Caco-2 (cell line): ENCODE measurements around the gene ZFP36L2. TPM values are rescaled to one million over a fixed set of nuclear protein-coding genes. Genes with fewer than 3 reads are reported as not detected.

Experiments
- BruUV-seq: library from RNA; stranded (reverse); fragments of 400-500 nt; replicated peaks from 2 replicates; lab custom pipeline; 2021; lab: Mats Ljungman, UMichigan
- CTCF ChIA-PET: fragments of 300-600 bp; sonication (Branson Sonifier 250); formaldehyde crosslinking; loops from one replicate; lab custom pipeline; 2022; ENCODE audit warnings: antibody characterized with exemption; lab: Charles Lee
- POLR2A ChIA-PET: fragments of 300-600 bp; sonication (Branson Sonifier 250); formaldehyde crosslinking; loops from one replicate; lab custom pipeline; 2022; ENCODE audit warnings: antibody characterized with exemption; lab: Charles Lee
- DNase-seq, 2 experiments: peaks; one replicate each; pipeline versions ENCODE4 v3.0.0 to v3.0.0-alpha.2; 2020 to 2022
- H3K27me3 ChIP-seq: replicated peaks from 2 replicates; pipeline ENCODE4 v1.6.0; 2011; ENCODE audit warnings: low read length; ENCODE audit not compliant: control insufficient read depth, insufficient read depth
- H3K36me3 ChIP-seq: 2 replicates; pipeline ENCODE4 v1.5.1; 2011; ENCODE audit warnings: low read length; ENCODE audit not compliant: control insufficient read depth, insufficient read depth
- H3K4me1 ChIP-seq: fragments of 250-450 bp; sonication (Bioruptor Pico); 2 replicates; pipeline ENCODE4 v1.5.1; 2020; ENCODE audit warnings: mild to moderate bottlenecking
- H3K4me3 ChIP-seq: 2 replicates; pipeline ENCODE4 v1.5.1; 2011; ENCODE audit warnings: low read depth, mild to moderate bottlenecking, control low read depth, low read length
- H3K9me3 ChIP-seq: fragments of 250-450 bp; sonication (Bioruptor Pico); 2 replicates; pipeline ENCODE4 v1.5.1; 2020; ENCODE audit warnings: mild to moderate bottlenecking, moderate library complexity
- H3K27ac Mint-ChIP-seq: one replicate; pipeline ENCODE4 v1.8.0; 2022; ENCODE audit warnings: mixed read lengths; ENCODE audit not compliant: unreplicated experiment
- H3K27me3 Mint-ChIP-seq: one replicate; pipeline ENCODE4 v1.8.0; 2022; ENCODE audit warnings: mixed read lengths; ENCODE audit not compliant: insufficient read depth, unreplicated experiment
- H3K36me3 Mint-ChIP-seq: one replicate; pipeline ENCODE4 v1.8.0; 2022; ENCODE audit warnings: mild to moderate bottlenecking, mixed read lengths; ENCODE audit not compliant: insufficient read depth, unreplicated experiment
- H3K4me1 Mint-ChIP-seq: one replicate; pipeline ENCODE4 v1.8.0; 2022; ENCODE audit warnings: low read depth, mixed read lengths; ENCODE audit not compliant: unreplicated experiment
- H3K4me3 Mint-ChIP-seq: one replicate; pipeline ENCODE4 v1.8.0; 2022; ENCODE audit warnings: mild to moderate bottlenecking, moderate library complexity, mixed read lengths; ENCODE audit not compliant: unreplicated experiment
- H3K9me3 Mint-ChIP-seq: one replicate; pipeline ENCODE4 v1.8.0; 2022; ENCODE audit warnings: mixed read lengths; ENCODE audit not compliant: unreplicated experiment
- intact Hi-C: fragments of 100-400 bp; cut with micrococcal nuclease; formaldehyde crosslinking; loops from one replicate; pipeline ENCODE4 v1.10.0; 2022; ENCODE audit not compliant: unreplicated experiment
- total RNA-seq: library from RNA; stranded (reverse); gene quantifications from 2 replicates; pipeline ENCODE4 v1.2.3, GENCODE V29; 2022
- TF ChIP-seq, protein P1 (sequence below), 2 experiments: fragments of 200-600 bp in 1 of 2; IDR thresholded peaks; 1 replicate in 1 of 2; 2 replicates in 1 of 2; pipeline versions ENCODE4 v1.5.1 to v1.8.0; 2011 to 2022; ENCODE audit warnings: antibody characterized with exemption in 1 of 2, control low read depth in 1 of 2, inconsistent platforms in 1 of 2, low read depth in 1 of 2, low read length in 1 of 2, mild to moderate bottlenecking in 1 of 2, moderate library complexity in 1 of 2; ENCODE audit not compliant: insufficient read depth in 1 of 2, severe bottlenecking in 1 of 2, unreplicated experiment in 1 of 2

Gene ZFP36L2
- total RNA-seq, 1 experiment from 2014 or later, result 225 TPM

DNA sequence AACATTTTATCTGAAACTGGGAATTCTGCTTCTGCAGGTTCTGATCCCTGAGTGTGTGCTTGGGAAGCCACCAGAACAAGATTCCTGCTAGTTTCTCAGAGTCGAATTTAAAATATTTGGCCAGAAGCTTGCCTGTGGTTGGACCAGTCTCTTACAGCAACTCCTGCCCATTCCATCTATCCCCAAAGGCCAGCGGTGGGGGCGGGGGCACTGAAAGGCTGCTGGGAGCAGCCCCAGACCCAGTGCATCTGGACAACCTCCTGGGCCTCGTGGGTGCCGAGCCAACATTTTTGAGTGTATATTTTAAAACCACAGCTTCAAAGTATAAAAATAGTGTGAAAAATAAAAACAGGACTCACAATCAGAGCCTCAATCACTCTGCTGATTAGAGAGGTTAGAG, 38.6 kb upstream of the ZFP36L2 start:
- intact Hi-C loops, result no loop called here
- no peaks in the 10 kb centered on the region; the same call in 1 of the 2 replicates for H3K4me1 ChIP-seq
- BruUV-seq, result no TSS peak
- no peaks in the 10 kb centered on the region for H3K27me3 ChIP-seq
- H3K27me3 Mint-ChIP-seq, result no peaks in the 10 kb centered on the region
- peaks cover 13% of the 10 kb centered on the region for H3K4me1 Mint-ChIP-seq
- ChIA-PET CTCF (no interaction called here), POLR2A (no interaction called here)
- DNase-seq, result no peak
- 0 out of 2 replicates have a peak, but pooled peaks cover 2% of the 10 kb centered on the region for H3K36me3 ChIP-seq
- no peaks in the 10 kb centered on the region for H3K9me3 Mint-ChIP-seq
- H3K4me3 Mint-ChIP-seq, result no peak overlapping the region
- peaks cover 4% of the 10 kb centered on the region for H3K36me3 Mint-ChIP-seq
- TF ChIP-seq, protein P1, sequence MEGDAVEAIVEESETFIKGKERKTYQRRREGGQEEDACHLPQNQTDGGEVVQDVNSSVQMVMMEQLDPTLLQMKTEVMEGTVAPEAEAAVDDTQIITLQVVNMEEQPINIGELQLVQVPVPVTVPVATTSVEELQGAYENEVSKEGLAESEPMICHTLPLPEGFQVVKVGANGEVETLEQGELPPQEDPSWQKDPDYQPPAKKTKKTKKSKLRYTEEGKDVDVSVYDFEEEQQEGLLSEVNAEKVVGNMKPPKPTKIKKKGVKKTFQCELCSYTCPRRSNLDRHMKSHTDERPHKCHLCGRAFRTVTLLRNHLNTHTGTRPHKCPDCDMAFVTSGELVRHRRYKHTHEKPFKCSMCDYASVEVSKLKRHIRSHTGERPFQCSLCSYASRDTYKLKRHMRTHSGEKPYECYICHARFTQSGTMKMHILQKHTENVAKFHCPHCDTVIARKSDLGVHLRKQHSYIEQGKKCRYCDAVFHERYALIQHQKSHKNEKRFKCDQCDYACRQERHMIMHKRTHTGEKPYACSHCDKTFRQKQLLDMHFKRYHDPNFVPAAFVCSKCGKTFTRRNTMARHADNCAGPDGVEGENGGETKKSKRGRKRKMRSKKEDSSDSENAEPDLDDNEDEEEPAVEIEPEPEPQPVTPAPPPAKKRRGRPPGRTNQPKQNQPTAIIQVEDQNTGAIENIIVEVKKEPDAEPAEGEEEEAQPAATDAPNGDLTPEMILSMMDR (IDR thresholded peaks at IDR 0.05; ENCODE audit: insufficient read depth in 1 of 2, low read depth in 1 of 2, low read length in 1 of 2, severe bottlenecking in 1 of 2, unreplicated experiment in 1 of 2), result no peak
- H3K27ac Mint-ChIP-seq, result no peak overlapping the region
- no peak overlapping the region for H3K4me3 ChIP-seq
- no peaks in the 10 kb centered on the region for H3K9me3 ChIP-seq

DNA sequence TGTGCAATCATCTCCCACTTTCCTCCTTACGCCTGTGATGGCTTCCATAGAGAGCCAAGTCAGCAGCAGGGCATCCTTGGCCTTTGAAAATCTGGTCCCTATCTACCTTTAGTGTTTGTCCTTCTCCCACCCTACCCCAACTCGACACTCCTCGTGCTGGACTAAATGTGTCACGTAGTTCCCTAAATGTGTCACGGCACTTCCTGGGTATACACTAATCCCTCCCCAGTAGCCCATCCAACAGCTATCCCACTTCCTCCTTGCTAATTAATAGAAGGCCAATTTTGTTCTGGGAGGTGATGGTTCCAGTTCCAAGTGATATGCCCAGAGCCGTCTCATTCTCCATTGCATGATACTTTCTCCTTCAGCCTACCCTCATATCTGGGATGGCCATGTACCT, 36.5 kb upstream of the ZFP36L2 start:
- ChIA-PET POLR2A (interaction anchor here (0.6 kb wide), 2 partner anchors 36 to 701 kb away, joined by 3 read pairs; partner anchors contain the start of gene ZFP36L2), CTCF (no interaction called here)
- peaks cover 3% of the 10 kb centered on the region; the same call in 1 of the 2 replicates for H3K36me3 ChIP-seq

DNA sequence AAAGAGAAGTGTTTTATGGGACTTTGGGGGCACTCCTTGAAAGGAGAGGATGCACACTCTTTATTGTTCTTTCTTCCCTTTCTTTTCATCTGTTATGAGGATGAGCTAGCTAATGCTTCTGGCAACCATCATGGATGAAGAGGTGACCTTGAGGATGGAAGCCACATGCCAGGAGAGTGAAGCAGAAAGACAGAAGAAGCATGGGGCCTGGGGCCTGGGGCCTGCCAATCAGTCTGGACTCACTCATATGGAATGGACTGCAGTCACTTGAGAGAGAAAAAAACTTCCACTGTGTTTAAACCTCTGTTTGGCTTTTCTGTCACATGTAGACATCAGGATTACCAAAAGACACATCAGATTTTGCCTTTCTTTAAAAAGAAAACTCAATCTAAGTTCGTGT, 35.8 kb upstream of the ZFP36L2 start:
- ChIA-PET CTCF (no interaction called here), POLR2A (no interaction called here)
- BruUV-seq, result no TSS peak
- Mint-ChIP-seq H3K36me3 (no peaks in the 10 kb centered on the region), H3K27me3 (no peaks in the 10 kb centered on the region), H3K27ac (no peak overlapping the region), H3K9me3 (no peaks in the 10 kb centered on the region), H3K4me1 (no peaks in the 10 kb centered on the region), H3K4me3 (no peak overlapping the region)
- Histone ChIP-seq H3K4me1 (no peaks in the 10 kb centered on the region), H3K9me3 (no peaks in the 10 kb centered on the region), H3K36me3 (peaks cover 3% of the 10 kb centered on the region; the same call in 1 of the 2 replicates), H3K4me3 (no peak overlapping the region), H3K27me3 (no peaks in the 10 kb centered on the region)
- TF ChIP-seq, protein P1 (IDR thresholded peaks at IDR 0.05; ENCODE audit: insufficient read depth in 1 of 2, low read depth in 1 of 2, low read length in 1 of 2, severe bottlenecking in 1 of 2, unreplicated experiment in 1 of 2), result no peak
- no peak for DNase-seq
- intact Hi-C loops, result no loop called here

More for the DNA sequence above, 36.5 kb upstream of the ZFP36L2 start:
- intact Hi-C loops, result no loop called here
- no peak overlapping the region for H3K27ac Mint-ChIP-seq
- no peaks in the 10 kb centered on the region; the same call in 1 of the 2 replicates for H3K4me1 ChIP-seq
- no peak overlapping the region for H3K4me3 Mint-ChIP-seq
- BruUV-seq, result no TSS peak
- H3K4me1 Mint-ChIP-seq, result peaks cover under 1% of the 10 kb centered on the region
- TF ChIP-seq, protein P1 (IDR thresholded peaks at IDR 0.05; ENCODE audit: insufficient read depth in 1 of 2, low read depth in 1 of 2, low read length in 1 of 2, severe bottlenecking in 1 of 2, unreplicated experiment in 1 of 2), result no peak
- H3K36me3 Mint-ChIP-seq, result no peaks in the 10 kb centered on the region
- DNase-seq, result no peak
- H3K27me3 ChIP-seq, result no peaks in the 10 kb centered on the region
- H3K4me3 ChIP-seq, result no peak overlapping the region
- H3K27me3 Mint-ChIP-seq, result no peaks in the 10 kb centered on the region
- no peaks in the 10 kb centered on the region for H3K9me3 Mint-ChIP-seq
- H3K9me3 ChIP-seq, result no peaks in the 10 kb centered on the region
